ENCODE results near the gene NCAPD3.

Gene NCAPD3

DNA sequence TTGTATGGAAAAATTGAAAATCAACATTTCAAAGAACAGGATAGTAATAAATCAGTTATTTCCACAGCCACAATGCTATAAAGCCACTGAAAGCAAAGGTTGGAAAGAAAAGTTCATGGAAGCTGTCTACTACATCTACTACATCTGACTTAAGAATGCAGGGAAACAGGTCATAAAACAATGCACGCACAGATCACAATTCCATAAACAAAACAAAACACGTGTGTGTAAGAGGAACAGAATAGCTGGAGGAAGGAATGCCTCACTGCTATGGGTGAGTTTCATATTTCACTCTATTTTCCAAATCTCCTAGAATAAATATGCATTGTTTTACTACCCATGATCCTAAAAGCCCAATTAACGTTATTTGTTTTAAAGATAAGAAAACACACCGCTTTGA is 66.3 kb downstream of the NCAPD3 start:
- DNase-seq, result no peak

DNA sequence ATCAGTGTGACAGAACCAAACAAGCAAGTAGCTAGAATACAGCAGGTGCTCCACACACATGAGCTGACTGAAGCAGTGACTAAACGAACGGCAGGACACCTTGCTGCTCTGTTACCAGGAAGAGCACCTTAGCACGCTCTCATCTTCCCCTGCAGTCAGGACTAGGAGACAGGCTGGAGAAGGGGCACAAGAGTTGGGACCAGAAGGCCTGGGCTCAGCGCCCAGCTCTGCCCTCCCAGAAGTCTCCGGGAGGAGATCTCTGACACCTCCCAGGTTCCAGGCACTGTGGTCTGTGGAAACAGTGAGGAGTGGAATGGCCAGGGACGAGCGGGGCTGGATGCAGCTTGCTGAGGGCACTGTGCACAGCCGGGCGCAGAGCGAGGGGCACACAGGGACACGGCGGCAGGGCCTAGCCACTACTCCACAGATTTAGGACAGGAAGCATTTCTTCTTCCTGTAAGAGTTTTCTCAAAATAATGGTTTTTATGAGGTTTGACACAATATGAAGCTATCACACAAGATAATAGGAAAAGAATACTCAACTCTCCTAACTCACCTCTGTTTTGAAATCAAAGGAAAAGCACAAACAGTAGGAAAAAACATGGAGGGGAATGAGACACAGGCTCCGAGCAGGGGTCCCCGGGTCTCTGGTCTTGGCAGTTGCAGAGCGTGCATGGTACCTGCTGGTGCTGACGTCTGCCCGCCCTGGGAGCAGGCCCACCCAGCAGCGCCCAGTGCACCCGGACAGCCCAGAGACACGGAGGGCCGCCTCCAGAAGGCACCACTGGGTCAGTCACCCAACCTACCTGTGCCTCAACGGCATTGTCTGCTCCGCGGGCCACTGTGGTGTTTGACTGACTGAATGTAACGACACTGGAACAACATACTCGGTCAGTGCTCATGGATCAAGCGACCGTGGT is 67.6 kb downstream of the NCAPD3 start:
- DNase-seq, result no peak

GRCh38 chr11:134155456-134155855 is 68.3 kb downstream of the NCAPD3 start:
- DNase-seq, result no peak

GRCh38 chr11:134154441-134154840 is 69.3 kb downstream of the NCAPD3 start:
- no peak for DNase-seq

DNA sequence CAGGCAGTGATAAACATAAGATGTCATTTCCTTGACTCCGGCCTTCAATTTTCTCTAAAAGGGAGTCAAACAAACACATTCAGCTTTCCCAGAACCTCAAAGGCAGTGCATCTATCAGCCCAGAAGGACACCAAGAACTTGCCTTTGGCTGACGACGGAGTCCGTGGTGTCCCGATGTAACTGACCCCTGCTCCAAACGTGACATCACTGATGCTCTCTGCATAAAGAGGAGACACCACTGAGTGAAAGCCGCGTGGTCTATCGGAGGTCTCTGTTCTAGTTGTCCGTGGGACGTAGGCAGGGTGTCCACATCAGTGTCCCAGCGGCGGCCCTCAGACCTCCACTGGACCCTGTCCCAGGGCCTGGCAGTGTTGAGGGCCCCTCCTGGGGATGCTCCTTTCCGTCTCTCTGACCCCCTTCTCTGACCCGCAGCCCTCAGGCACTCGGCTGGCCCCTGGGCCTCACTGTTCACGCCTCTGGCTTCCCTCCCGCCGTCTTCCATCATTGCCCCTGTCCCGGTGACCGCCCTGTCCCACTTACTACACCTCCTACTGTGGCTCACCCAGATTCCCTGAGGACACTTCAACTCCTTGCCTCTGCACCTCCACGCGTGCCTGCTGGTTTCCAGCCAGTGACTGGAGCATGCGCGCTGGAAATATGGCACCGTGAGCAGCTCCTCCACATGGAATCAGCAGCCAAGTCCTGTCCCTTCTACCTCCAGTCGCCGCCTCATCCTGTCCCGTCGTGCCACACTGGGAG is 70.4 kb downstream of the NCAPD3 start:
- no peak for DNase-seq

DNA sequence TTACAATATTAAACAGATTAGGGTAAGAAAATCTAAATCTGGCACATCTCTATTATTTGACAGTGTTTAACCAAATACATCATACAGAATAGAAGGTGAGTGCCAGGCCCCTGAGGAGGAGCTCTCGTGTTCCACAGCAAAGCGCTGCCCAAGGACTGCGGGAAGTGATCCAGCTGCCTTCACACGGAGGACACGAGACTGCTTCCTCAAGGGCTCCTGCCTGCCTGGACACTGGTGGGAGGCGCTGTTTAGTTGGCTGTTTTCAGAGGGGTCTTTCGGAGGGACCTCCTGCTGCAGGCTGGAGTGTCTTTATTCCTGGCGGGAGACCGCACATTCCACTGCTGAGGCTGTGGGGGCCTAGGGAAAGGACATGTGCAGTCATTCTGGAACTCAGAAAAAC is 71.1 kb downstream of the NCAPD3 start:
- DNase-seq, result no peak

DNA sequence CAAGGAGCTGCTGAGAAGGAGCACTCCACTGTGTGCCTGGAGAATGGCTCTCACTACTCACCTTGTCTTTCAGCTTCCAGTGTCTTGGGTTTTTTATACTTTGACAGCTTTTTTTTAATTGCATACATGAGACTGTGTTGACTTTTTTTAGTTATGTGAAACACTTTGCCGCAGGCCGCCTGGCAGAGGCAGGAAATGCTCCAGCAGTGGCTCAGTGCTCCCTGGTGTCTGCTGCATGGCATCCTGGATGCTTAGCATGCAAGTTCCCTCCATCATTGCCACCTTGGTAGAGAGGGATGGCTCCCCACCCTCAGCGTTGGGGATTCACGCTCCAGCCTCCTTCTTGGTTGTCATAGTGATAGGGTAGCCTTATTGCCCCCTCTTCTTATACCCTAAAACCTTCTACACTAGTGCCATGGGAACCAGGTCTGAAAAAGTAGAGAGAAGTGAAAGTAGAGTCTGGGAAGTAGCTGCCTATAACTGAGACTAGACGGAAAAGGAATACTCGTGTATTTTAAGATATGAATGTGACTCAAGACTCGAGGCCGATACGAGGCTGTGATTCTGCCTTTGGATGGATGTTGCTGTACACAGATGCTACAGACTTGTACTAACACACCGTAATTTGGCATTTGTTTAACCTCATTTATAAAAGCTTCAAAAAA is 72.6 kb downstream of the NCAPD3 start:
- no peak for DNase-seq

GRCh38 chr11:134150195-134150903 is 73.4 kb downstream of the NCAPD3 start:
- no peak for DNase-seq

DNA sequence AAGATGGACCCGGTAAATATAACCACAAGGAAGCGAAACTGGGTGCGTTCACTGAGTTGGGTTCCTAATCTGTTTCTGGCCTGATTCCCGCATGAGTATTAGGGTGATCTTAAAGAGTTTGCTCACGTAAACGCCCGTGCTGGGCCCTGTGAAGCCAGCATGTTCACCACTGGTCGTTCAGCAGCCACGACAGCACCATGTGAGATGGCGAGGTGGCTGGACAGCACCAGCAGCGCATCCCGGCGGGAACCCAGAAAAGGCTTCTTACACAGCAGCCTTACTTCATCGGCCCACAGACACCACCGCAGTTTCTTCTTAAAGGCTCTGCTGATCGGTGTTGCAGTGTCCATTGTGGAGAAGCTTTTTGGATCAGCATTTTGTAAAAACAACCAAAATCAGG is 74.4 kb downstream of the NCAPD3 start:
- DNase-seq, result no peak

DNA sequence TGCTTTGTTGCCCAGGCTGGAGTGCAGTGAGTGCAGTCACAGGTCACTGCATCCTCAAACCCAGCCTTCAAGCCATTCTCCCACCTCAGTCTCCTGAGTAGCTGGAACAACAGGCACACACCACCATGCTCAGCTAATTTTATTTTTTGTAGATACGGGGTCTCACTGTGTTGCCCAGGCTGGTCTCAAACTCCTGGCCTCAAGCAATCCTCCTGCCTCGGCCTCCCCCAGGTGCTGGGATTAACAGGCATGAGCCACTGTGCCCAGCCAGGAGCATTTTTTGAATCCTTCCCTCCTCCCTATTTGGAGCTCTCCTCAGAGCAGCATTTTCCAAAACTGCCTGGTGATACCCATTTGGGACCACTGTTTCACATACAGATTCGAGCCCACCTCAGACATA is 77.2 kb downstream of the NCAPD3 start:
- DNase-seq, result no peak

DNA sequence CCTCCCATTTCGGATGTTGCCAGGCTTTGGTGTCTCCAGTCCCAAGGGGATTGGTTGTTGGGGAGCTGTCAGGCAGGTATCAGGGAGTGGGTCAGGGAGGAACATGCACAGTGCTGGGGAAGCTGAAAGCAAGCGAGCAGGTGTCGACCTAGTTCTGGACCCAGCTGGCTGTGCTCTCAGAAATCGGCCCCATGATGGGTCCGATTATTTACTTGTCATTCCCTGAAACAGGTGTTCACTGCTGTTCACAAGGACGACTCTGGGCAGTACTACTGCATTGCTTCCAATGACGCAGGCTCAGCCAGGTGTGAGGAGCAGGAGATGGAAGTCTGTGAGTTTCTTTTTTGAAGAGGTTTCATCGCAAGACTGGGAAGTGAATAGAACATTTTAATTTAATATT is 78.1 kb downstream of the NCAPD3 start:
- DNase-seq, result peak; percentile 26 to 75 (median 41)

DNA sequence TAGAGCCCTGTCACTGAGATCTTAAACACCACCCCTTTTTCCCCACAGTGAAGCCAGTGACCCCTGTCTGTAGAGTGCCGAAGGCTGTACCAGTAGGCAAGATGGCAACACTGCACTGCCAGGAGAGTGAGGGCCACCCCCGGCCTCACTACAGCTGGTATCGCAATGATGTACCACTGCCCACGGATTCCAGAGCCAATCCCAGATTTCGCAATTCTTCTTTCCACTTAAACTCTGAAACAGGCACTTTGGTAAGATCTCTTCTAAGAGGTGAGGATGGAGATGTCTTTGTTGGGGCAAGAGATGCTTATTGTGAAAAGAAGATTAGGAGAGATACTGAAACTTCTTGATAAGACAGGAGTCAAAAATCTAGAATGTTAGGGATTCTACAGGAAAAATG is 79.0 kb downstream of the NCAPD3 start:
- DNase-seq, result no peak

DNA sequence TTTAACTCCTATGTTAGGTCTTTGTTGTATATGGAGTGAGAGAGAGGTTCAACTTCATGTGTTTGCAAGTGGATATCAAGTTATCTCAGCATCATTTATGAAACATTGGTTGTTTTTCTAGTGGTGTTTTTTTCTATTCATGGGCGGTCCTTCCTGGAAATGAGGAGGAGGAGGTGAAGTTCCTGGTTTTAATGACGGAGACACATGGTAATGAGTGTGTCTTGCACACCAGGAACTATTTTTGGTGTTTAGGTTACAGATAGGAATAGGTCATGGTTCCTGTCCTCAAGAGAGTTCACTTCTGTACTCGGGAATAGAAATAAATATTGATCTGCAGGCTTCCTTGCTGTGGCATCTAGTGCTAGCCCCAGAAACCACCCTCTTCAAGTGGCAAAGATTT is 80.0 kb downstream of the NCAPD3 start:
- no peak for DNase-seq

DNA sequence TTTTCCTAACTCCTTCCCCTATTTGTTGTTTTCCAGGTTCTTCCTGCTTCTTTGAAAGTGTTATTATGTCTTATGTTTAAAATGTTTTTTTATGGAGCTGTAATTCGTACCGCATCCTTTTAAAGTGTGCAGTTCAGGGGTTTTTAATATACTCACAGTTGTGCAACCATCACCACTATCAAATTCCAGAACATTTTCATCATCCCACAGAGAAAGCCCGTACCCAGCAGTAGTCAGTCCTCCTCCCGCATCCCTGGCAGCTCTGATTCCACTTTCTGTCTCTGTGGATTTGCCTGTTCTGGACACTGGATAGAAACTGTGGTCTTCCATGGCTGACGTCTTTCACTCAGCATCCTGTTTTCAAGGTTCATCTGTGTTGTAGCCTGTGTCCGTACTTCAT is 81.2 kb downstream of the NCAPD3 start:
- no peak for DNase-seq

GRCh38 chr11:134140961-134141490 is 82.7 kb downstream of the NCAPD3 start:
- no peak for DNase-seq

GRCh38 chr11:134139873-134140331 is 83.9 kb downstream of the NCAPD3 start:
- peak; percentile 52 to 85 (median 65) for DNase-seq

GRCh38 chr11:134139303-134139872 is 84.4 kb downstream of the NCAPD3 start:
- no peak for DNase-seq

GRCh38 chr11:134138376-134138775 is 85.4 kb downstream of the NCAPD3 start:
- DNase-seq, result no peak

DNA sequence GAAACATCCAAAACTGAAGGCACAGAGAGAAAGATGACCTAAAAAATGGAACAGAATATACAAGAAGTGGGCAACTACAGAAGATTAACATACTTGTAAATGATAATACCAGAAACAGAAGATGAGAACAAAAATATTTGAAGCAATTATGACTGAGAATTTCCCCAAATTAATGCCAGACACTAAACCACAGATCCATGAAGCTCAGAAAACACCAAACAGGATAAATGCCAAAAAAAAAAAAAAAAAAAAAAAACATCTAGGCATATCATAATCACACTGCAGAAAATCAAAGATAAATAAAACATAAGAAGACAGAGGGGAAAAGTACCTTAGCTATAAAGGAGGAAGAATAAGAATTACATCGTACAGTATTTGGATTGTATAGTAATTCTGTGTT is 89.6 kb downstream of the NCAPD3 start:
- DNase-seq, result no peak

- no peak for DNase-seq
Measured at GRCh38 chr11:134132808-134133207, 91.0 kb downstream of the NCAPD3 start.

- no peak for DNase-seq
Measured at GRCh38 chr11:134131628-134132244, 92.0 kb downstream of the NCAPD3 start.

Data from NCI-H1417 (cell line).